Astrocyte (in vitro differentiated cells and primary cell): ENCODE results near the gene PLK1. TPM values are rescaled to one million over a fixed set of nuclear protein-coding genes. Genes with fewer than 3 reads are reported as not detected.

Source experiments
- DNase-seq: peaks from one replicate; pipeline ENCODE4 v3.0.0-alpha.2; 2010; ENCODE audit warnings: low read depth
- FAIRE-seq: peaks from 2 replicates; lab custom pipeline; 2011; peaks lifted over from hg19 to GRCh38; lab: Jason Lieb, UNC
- H2AFZ ChIP-seq: 2 replicates; pipeline ENCODE4 v1.6.0; 2012; ENCODE audit warnings: low read depth, low read length, inconsistent platforms
- H3K27ac ChIP-seq: 2 replicates; pipeline ENCODE4 v1.5.1; 2011; ENCODE audit warnings: low read depth, low read length, inconsistent platforms
- H3K27me3 ChIP-seq: 2 replicates; pipeline ENCODE4 v1.6.0; 2011; ENCODE audit warnings: low read length, inconsistent platforms; ENCODE audit not compliant: insufficient read depth
- H3K36me3 ChIP-seq: 2 replicates; pipeline ENCODE4 v1.5.1; 2011; ENCODE audit warnings: low read length, inconsistent platforms; ENCODE audit not compliant: insufficient read depth
- H3K4me1 ChIP-seq: 2 replicates; pipeline ENCODE4 v1.5.1; 2011; ENCODE audit warnings: low read length, inconsistent platforms; ENCODE audit not compliant: insufficient read depth
- H3K4me2 ChIP-seq: 2 replicates; pipeline ENCODE4 v1.6.0; 2012; ENCODE audit warnings: low read length, inconsistent platforms
- H3K4me3 ChIP-seq: 2 replicates; pipeline ENCODE4 v1.5.1; 2011; ENCODE audit warnings: low read depth, mild to moderate bottlenecking, low read length, inconsistent platforms; ENCODE audit not compliant: insufficient read depth
- H3K79me2 ChIP-seq: 2 replicates; pipeline ENCODE4 v1.6.0; 2012; ENCODE audit warnings: mild to moderate bottlenecking, low read length, inconsistent platforms; ENCODE audit not compliant: insufficient read depth
- H3K9ac ChIP-seq: 2 replicates; pipeline ENCODE4 v1.6.0; 2012; ENCODE audit warnings: mild to moderate bottlenecking, low read length, inconsistent platforms
- H3K9me3 ChIP-seq: 2 replicates; pipeline ENCODE4 v1.5.1; 2012; ENCODE audit warnings: low read depth, mild to moderate bottlenecking, low read length, inconsistent platforms; ENCODE audit not compliant: insufficient read depth
- H4K20me1 ChIP-seq: 2 replicates; pipeline ENCODE4 v1.6.0; 2012; ENCODE audit warnings: low read length, inconsistent platforms; ENCODE audit not compliant: insufficient read depth
- H3K27ac Mint-ChIP-seq: one replicate; pipeline ENCODE4 v1.8.0; 2021; ENCODE audit warnings: mild to moderate bottlenecking, mixed read lengths; ENCODE audit not compliant: unreplicated experiment
- H3K27me3 Mint-ChIP-seq: one replicate; pipeline ENCODE4 v1.8.0; 2021; ENCODE audit warnings: low read depth, mixed read lengths; ENCODE audit not compliant: unreplicated experiment
- H3K36me3 Mint-ChIP-seq: one replicate; pipeline ENCODE4 v1.8.0; 2021; ENCODE audit warnings: low read depth, mixed read lengths; ENCODE audit not compliant: unreplicated experiment
- H3K4me1 Mint-ChIP-seq: one replicate; pipeline ENCODE4 v1.8.0; 2021; ENCODE audit warnings: low read depth, mixed read lengths; ENCODE audit not compliant: unreplicated experiment
- H3K4me3 Mint-ChIP-seq: one replicate; pipeline ENCODE4 v1.8.0; 2021; ENCODE audit warnings: mild to moderate bottlenecking, moderate library complexity, mixed read lengths; ENCODE audit not compliant: unreplicated experiment
- H3K9me3 Mint-ChIP-seq: one replicate; pipeline ENCODE4 v1.8.0; 2021; ENCODE audit warnings: mild to moderate bottlenecking, mixed read lengths; ENCODE audit not compliant: unreplicated experiment
- CTCF ChIP-seq: IDR thresholded peaks from 2 replicates; pipeline ENCODE4 v1.5.1; 2011; ENCODE audit warnings: low read depth, mild to moderate bottlenecking, inconsistent platforms, low read length, moderate library complexity; ENCODE audit not compliant: insufficient read depth
- EZH2 ChIP-seq: IDR thresholded peaks from 2 replicates; pipeline ENCODE4 v1.6.1; 2012; ENCODE audit warnings: mild to moderate bottlenecking, low read length, inconsistent platforms; ENCODE audit not compliant: insufficient read depth
- total RNA-seq: library from RNA; stranded (reverse); gene quantifications from 2 replicates; pipeline ENCODE4 v1.2.1, GENCODE V29; 2021

Gene PLK1
- total RNA-seq, 1 donor from 2014 or later, result 10.5 TPM

GRCh38 chr16:23724096-23724784 lies 45.6 kb downstream of the PLK1 start:
- Histone ChIP-seq H3K27me3 (no peaks in the 10 kb centered on the region), H3K36me3 (no peaks in the 10 kb centered on the region), H3K27ac (no peak overlapping the region), H3K9me3 (no peaks in the 10 kb centered on the region), H3K4me2 (no peak overlapping the region), H3K9ac (no peak overlapping the region), H2AFZ (no peak overlapping the region), H3K79me2 (no peaks in the 10 kb centered on the region), H3K4me3 (no peak overlapping the region), H4K20me1 (no peaks in the 10 kb centered on the region), H3K4me1 (no peaks in the 10 kb centered on the region)
- DNase-seq (no peak), FAIRE-seq (no peak)
- H3K36me3 Mint-ChIP-seq, result no peaks in the 10 kb centered on the region
- H3K9me3 Mint-ChIP-seq, result peaks cover 9% of the 10 kb centered on the region
- no peak for TF ChIP-seq CTCF
- no peak for TF ChIP-seq EZH2
- H3K4me1 Mint-ChIP-seq, result no peaks in the 10 kb centered on the region
- H3K27me3 Mint-ChIP-seq, result no peaks in the 10 kb centered on the region
- no peak overlapping the region for H3K4me3 Mint-ChIP-seq
- H3K27ac Mint-ChIP-seq, result no peak overlapping the region

- Mint-ChIP-seq H3K27ac (no peak overlapping the region), H3K4me3 (no peak overlapping the region), H3K4me1 (no peaks in the 10 kb centered on the region), H3K27me3 (no peaks in the 10 kb centered on the region), H3K36me3 (no peaks in the 10 kb centered on the region), H3K9me3 (peaks cover 9% of the 10 kb centered on the region)
- Histone ChIP-seq H3K4me3 (no peak overlapping the region), H3K9ac (no peak overlapping the region), H3K27ac (no peak overlapping the region), H3K79me2 (no peaks in the 10 kb centered on the region), H3K4me2 (no peak overlapping the region), H3K9me3 (no peaks in the 10 kb centered on the region), H4K20me1 (no peaks in the 10 kb centered on the region), H2AFZ (no peak overlapping the region), H3K27me3 (no peaks in the 10 kb centered on the region), H3K36me3 (no peaks in the 10 kb centered on the region), H3K4me1 (no peaks in the 10 kb centered on the region)
- FAIRE-seq (no peak), DNase-seq (no peak)
- no peak for TF ChIP-seq EZH2
- TF ChIP-seq CTCF, result no peak
Observed at GRCh38 chr16:23724785-23725131, 46.1 kb downstream of the PLK1 start.

GRCh38 chr16:23726710-23727109 lies 48.0 kb downstream of the PLK1 start:
- no peak for TF ChIP-seq EZH2
- no peak for TF ChIP-seq CTCF
- no peak overlapping the region for H3K27ac Mint-ChIP-seq
- H4K20me1 ChIP-seq, result no peaks in the 10 kb centered on the region
- H3K9me3 Mint-ChIP-seq, result peaks cover 9% of the 10 kb centered on the region
- no peak overlapping the region for H3K9ac ChIP-seq
- no peak overlapping the region for H3K4me3 Mint-ChIP-seq
- H3K36me3 Mint-ChIP-seq, result no peaks in the 10 kb centered on the region
- H3K9me3 ChIP-seq, result no peaks in the 10 kb centered on the region
- H3K79me2 ChIP-seq, result no peaks in the 10 kb centered on the region
- H3K4me2 ChIP-seq, result no peak overlapping the region
- no peaks in the 10 kb centered on the region for H3K27me3 ChIP-seq
- no peaks in the 10 kb centered on the region for H3K36me3 ChIP-seq
- no peaks in the 10 kb centered on the region for H3K4me1 Mint-ChIP-seq
- H3K27me3 Mint-ChIP-seq, result peaks cover 2% of the 10 kb centered on the region
- H3K4me3 ChIP-seq, result no peak overlapping the region
- no peak for DNase-seq
- no peak overlapping the region for H3K27ac ChIP-seq
- H2AFZ ChIP-seq, result no peak overlapping the region
- H3K4me1 ChIP-seq, result no peaks in the 10 kb centered on the region
- no peak for FAIRE-seq
